Dedifferentiated amniotic fluid mesenchymal stem cell (primary cell): Measurements from ENCODE around the gene AGXT.

ENCODE experiments used
- DNase-seq: peaks from one replicate; pipeline ENCODE4 v3.0.0-alpha.2; 2016; ENCODE audit errors: extremely low spot score

Gene AGXT

GRCh38 chr2:240869109-240869955 is 708 bp downstream of the AGXT start:
- no peak for DNase-seq

DNA sequence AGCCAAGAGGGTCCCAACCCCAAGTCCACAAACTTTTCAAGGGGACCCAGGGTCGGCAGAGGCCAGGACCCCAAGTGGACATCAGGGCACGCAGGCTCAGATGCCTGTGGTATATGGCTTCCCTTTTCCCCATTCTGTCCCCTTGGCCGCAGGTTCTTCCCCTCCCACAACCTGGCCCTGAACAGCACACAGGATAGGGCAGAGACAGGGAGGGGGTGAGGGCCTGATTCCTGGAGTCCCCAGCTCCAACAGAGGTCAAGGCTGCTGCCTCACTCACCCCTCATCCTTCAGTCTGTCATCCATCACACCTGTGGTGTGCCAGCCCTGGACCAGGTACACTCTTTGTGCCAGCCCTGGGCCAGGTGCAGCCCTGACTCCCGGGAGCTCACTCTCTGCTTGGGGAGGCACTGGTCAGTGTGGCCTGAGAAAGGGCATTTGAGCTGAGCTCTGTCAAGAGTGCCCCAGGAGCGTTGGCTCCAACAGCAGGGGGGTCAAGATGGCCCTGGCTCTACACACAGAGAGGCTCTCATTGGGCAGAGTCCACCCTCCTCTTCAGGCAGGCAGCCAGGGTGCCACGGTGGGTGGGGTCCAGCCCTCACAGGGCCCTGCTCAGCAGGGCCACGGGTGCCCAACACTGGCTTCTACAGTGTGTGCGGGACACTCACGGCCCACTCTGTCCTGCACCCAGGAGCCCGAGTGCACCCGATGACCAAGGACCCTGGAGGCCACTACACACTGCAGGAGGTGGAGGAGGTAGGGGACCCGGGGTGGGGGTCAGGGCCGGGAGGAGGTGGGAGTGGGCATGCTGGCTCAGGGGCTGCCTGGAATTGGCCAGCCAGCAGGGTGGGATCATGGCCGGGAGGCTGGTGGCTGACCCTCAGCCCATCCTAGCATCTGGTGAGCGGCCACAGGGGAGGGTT is 1.6 kb downstream of the AGXT start:
- DNase-seq = no peak

- no peak for DNase-seq
Observed at GRCh38 chr2:240871071-240871958, 2.7 kb downstream of the AGXT start.

DNA sequence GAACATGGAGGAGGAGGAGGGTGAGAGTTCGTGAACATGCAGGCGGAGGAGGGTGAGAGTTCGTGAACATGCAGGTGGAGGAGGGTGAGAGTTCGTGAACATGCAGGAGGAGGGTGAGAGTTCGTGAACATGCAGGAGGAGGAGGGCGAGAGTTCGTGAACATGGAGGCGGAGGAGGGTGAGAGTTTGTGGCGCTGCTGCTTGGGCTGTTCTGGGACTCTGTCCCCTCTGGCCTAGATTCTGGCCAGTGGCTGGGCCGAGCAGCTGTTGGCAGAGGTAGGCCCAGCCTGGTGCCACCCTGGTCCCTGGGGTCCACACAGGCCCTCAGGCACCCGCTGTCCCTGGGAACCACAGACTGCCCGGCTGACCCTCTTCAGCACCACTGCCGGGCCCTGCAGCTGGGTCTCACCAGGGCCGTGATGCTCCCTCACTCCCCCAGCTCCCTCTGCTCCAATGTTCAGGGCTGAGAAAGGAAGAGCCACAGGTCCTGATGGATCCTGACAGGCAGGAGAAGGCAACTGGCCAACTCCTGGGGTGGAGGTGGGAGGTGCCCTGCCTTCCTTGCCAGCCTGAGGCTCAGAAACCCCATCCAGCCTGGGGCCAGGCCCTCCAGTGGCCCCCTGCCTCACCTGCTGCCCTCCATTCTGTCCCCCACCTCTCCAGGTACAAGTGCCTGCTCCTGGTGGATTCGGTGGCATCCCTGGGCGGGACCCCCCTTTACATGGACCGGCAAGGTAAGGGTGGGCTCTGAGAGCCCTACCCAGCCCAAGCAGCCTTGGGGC is 3.9 kb downstream of the AGXT start:
- no peak for DNase-seq

- DNase-seq = no peak
Observed at GRCh38 chr2:240873098-240873788, 4.6 kb downstream of the AGXT start.

GRCh38 chr2:240873805-240874714 is 5.4 kb downstream of the AGXT start:
- DNase-seq = no peak

DNA sequence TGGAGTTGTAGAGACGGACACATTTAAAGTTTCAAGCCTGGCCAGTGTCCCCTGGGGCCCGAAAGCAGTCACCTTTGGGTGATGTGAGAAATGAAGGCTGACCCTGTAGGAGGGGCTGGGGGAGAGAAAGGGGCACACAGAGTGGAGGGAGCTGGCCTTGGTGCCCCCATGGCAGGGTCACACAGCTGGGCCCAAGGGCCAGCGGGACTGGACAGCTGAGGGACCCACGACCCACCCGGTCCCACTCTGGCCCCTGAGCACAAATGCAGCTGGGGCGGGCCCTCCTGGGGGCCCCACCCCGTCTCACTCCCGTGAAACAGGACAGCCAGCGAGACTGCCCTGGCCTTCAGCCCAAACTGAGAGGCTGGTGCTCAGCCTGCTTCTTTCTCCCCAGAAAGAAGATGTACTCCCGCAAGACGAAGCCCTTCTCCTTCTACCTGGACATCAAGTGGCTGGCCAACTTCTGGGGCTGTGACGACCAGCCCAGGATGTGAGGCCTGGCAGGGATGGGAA is 6.1 kb downstream of the AGXT start:
- DNase-seq = no peak

- DNase-seq = no peak
Observed at GRCh38 chr2:240875228-240876034, 6.8 kb downstream of the AGXT start.

GRCh38 chr2:240876035-240876474 is 7.4 kb downstream of the AGXT start:
- no peak for DNase-seq

DNA sequence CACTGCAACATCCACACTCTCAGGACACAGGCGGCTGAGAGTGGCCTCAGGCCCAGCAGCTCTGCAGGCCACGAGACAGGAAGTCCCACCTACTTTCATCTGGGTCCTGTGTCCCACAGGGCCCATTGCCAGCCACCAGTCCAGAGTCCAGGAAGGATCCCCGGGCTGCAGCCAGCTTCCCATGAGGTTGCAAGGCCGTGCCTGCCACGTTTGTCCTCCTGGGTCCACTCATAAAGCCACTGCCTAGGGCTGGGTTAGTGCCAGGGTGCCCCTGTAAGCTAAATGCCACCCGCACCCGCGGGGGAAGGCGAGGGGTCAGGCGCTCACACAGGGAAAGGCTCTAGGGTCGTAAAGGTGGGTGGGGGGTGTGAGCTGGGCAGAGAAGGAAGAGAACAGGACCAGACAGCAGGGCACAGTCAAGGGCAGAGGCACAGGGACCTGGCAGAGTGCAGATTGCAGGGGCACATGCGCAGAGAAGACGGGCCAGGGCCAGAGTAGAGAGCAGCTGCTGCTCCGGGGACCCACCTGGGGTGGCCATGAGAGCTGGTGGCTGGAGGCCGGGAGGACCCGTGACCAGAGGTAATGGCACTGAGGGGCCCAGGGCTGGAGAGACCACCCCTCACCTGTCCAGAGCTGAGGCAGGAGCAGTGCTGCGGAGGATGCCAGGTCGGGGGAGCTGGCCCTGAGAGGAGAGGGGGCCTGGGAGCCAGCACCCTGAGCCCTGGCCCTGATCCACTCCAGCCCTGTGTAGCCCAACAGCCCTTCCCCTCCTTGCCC is 8.0 kb downstream of the AGXT start:
- no peak for DNase-seq

- no peak for DNase-seq
Observed at GRCh38 chr2:240877460-240878340, 9.1 kb downstream of the AGXT start.

GRCh38 chr2:240878341-240878936 is 9.8 kb downstream of the AGXT start:
- DNase-seq = no peak

GRCh38 chr2:240879105-240879504 is 10.5 kb downstream of the AGXT start:
- no peak for DNase-seq

DNA sequence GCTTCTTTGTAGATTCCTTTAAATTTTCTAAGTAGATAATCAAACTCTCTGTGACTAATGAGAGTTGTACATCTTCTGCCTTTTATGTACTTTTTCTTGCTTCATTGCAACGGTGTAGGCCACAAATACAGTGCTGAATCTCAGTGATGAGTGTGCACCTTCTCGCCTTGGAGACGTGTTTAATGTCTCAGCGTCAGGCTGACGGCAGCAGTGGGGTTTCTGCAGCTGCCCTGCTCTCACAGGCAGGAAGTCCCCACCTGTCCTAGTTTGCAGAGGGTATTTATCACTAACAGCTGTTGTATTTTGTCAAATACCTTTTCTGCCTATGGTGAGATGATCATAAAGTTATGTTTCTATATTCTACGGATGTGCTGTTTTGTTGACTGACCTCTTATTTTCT is 13.3 kb downstream of the AGXT start:
- no peak for DNase-seq

GRCh38 chr2:240884221-240884620 is 15.6 kb downstream of the AGXT start:
- DNase-seq = no peak

GRCh38 chr2:240884745-240885144 is 16.1 kb downstream of the AGXT start:
- no peak for DNase-seq
